ENCODE results near the gene RGS12. TPM values are rescaled to one million over a fixed set of nuclear protein-coding genes. Genes with fewer than 3 reads are reported as not detected.
A peak's percentile ranks its signal among the peaks of the same experiment; 100 is the strongest.

The RGS12 gene
- total RNA-seq (10 to 100 TPM in 1 of 2 experiments, 1 to 10 TPM in 1; 9.7 to 10.6 TPM), polyA plus RNA-seq (1 to 10 TPM in 1 of 2 donors, under 1 TPM in 1; 0.93 to 2.3 TPM)

DNA sequence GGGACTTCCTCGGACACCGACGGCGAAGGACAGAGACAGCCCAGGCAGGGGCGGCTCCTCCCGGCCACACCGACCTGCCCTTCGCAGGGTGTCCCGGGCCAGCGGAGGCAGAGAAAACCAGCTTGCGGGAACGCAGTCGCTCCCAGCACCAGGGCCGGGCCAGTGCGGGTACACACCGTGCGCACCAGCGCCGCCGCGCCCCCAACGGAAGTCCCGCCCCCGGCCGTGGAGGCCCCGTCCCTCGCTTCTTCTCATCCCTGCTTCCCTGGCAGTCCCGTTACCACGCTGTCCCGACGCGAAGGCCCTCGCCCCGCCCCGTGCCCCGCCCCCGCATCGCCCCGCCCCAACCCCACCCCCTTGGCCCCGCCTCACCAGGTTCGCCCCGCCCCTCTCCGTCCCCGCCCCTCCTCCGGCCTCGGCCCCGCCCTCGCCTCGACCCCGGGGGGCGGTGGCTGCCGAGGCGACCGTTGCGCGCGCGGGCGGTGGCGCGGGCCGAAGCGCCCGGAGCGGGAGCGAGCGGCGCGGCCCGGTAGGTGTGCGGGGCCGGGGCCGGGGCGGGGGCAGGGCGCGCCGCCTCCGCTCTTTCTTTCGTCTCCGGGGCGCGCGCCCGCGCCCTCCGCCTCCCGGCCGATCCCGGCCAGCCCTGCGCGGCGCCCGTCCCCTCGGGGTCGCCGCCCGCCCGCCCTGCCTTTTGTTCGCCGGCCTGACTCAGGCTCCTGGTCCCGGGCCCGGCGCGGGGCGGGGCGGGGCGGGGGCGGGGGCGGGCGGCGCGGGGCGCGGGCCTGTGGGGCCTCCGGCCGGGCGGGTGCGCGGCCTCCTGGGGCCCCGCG lies at the start of gene RGS12:
Gene RGS12 (plus strand): TSS at position 451 of the 830 bp plus-strand sequence. CDS start 23,150 bp downstream, outside the sequence.
- Mint-ChIP-seq H3K27ac (peak within 1 kb of the TSS; percentile 73 to 92 (median 84)), H3K27me3 (peaks cover 3 to 4% of the 10 kb centered on the region in 2 donors), H3K4me1 (peaks cover 10 to 29% (median 13%) of the 10 kb centered on the region in 4 donors), H3K9me3 (peaks cover 0 to 3% (median 0%) of the 10 kb centered on the region in 8 donors), H3K4me3 (peak within 1 kb of the TSS; percentile 87 to 93 (median 92)), H3K36me3 (peaks cover 0 to 3% of the 10 kb centered on the region in 2 donors)
- Histone ChIP-seq H3K4me3 (ENCODE audit: low read length in 2 of 2) (peak within 1 kb of the TSS; percentile 6 to 76), H3K27ac (ENCODE audit: low read depth, low read length) (peak within 1 kb of the TSS; percentile 52), H3K27me3 (ENCODE audit: insufficient read depth, low read length) (no peaks in the 10 kb centered on the region), H3K9me3 (ENCODE audit: control insufficient read depth in 1 of 2, low read length in 2 of 2) (no peaks in the 10 kb centered on the region), H3K4me1 (ENCODE audit: insufficient read depth, low read length) (peaks cover 9% of the 10 kb centered on the region), H3K36me3 (ENCODE audit: insufficient read depth, low read length) (no peaks in the 10 kb centered on the region)
- ChIA-PET POLR2A (ENCODE audit: partially characterized antibody) (interaction anchor here (1.2 to 1.5 kb wide), 2 partner anchors 11 to 96 kb away, joined by 3 to 4 read pairs; no protein-coding TSS in a partner anchor), CTCF (ENCODE audit: partially characterized antibody) (interaction anchor here (1.2 to 1.3 kb wide), 2 partner anchors 51 to 99 kb away, joined by 3 to 4 read pairs; no protein-coding TSS in a partner anchor)
- intact Hi-C loops (cut with micrococcal nuclease), result loop anchor here (1.0 to 5.0 kb wide), 3 partner anchors 10 to 1285 kb away; partner anchors contain the start of gene NELFA
- DNase-seq, result peak; percentile 76 to 89 (median 78)

DNA sequence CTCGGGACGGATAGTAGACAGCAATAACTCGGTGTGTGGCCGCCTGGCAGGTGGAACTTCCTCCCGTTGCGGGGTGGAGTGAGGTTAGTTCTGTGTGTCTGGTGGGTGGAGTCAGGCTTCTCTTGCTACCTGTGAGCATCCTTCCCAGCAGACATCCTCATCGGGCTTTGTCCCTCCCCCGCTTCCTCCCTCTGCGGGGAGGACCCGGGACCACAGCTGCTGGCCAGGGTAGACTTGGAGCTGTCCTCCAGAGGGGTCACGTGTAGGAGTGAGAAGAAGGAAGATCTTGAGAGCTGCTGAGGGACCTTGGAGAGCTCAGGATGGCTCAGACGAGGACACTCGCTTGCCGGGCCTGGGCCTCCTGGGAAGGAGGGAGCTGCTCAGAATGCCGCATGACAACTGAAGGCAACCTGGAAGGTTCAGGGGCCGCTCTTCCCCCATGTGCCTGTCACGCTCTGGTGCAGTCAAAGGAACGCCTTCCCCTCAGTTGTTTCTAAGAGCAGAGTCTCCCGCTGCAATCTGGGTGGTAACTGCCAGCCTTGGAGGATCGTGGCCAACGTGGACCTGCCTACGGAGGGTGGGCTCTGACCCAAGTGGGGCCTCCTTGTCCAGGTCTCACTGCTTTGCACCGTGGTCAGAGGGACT lies 49.6 kb upstream of the RGS12 start:
- ChIA-PET POLR2A (ENCODE audit: partially characterized antibody) (no interaction called here), CTCF (ENCODE audit: partially characterized antibody) (interaction anchor here (1.1 to 2.3 kb wide), 2 partner anchors 49 to 93 kb away, joined by 4 to 13 read pairs; no protein-coding TSS in a partner anchor)
- Histone ChIP-seq H3K27ac (ENCODE audit: low read depth, low read length) (no peak overlapping the region), H3K27me3 (ENCODE audit: insufficient read depth, low read length) (no peaks in the 10 kb centered on the region), H3K4me1 (ENCODE audit: insufficient read depth, low read length) (peaks cover 11% of the 10 kb centered on the region), H3K36me3 (ENCODE audit: insufficient read depth, low read length) (peaks cover 8% of the 10 kb centered on the region), H3K4me3 (ENCODE audit: low read length in 2 of 2) (no peak overlapping the region), H3K9me3 (ENCODE audit: control insufficient read depth in 1 of 2, low read length in 2 of 2) (no peaks in the 10 kb centered on the region)
- Mint-ChIP-seq H3K9me3 (no peaks in the 10 kb centered on the region), H3K4me1 (peaks cover 11 to 18% (median 15%) of the 10 kb centered on the region in 4 donors), H3K36me3 (peaks cover 14 to 28% of the 10 kb centered on the region in 2 donors), H3K27me3 (no peaks in the 10 kb centered on the region), H3K27ac (peak overlapping the region in 4 of 7 donors; percentile 64 to 75 (median 66)), H3K4me3 (no peak overlapping the region)
- intact Hi-C loops (cut with micrococcal nuclease), result no loop called here
- peak in 2 of 5 donors; percentile 12 to 15 for DNase-seq

DNA sequence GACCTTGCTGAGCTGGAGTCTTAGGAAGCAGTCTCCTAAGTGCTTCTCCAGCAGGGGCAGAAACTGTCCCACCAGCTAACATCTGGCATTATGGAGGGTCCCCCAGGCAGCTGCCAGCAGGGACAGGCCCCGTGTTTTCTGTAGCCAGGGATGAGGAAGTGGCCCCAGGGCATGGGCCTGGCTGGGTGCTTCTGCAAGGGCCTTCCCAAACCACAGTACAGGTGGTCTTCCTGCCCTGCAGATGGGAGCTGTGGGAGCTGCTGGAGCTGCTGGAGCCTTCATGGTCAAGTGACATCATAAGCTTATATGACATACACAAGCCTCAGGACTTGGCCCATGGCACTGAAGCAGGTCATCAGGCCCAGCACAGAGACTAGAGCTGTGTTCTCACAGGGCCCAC lies 48.8 kb upstream of the RGS12 start:
- no peaks in the 10 kb centered on the region for H3K27me3 ChIP-seq (ENCODE audit: insufficient read depth, low read length)
- H3K9me3 ChIP-seq (ENCODE audit: control insufficient read depth in 1 of 2, low read length in 2 of 2), result no peaks in the 10 kb centered on the region
- H3K4me1 ChIP-seq (ENCODE audit: insufficient read depth, low read length), result peaks cover 11% of the 10 kb centered on the region
- ChIA-PET POLR2A (ENCODE audit: partially characterized antibody) (no interaction called here), CTCF (ENCODE audit: partially characterized antibody) (interaction anchor here (0.9 to 2.3 kb wide), 5 partner anchors 41 to 93 kb away, joined by 3 to 13 read pairs (median 4); no protein-coding TSS in a partner anchor)
- intact Hi-C loops (cut with micrococcal nuclease), result no loop called here
- H3K27ac ChIP-seq (ENCODE audit: low read depth, low read length), result no peak overlapping the region
- peak overlapping the region in 2 of 7 donors; percentile 29 to 55 for H3K27ac Mint-ChIP-seq
- H3K4me3 Mint-ChIP-seq, result no peak overlapping the region
- no peaks in the 10 kb centered on the region for H3K27me3 Mint-ChIP-seq
- H3K4me1 Mint-ChIP-seq, result peaks cover 11 to 18% (median 15%) of the 10 kb centered on the region in 4 donors
- DNase-seq, result no peak
- peaks cover 8% of the 10 kb centered on the region for H3K36me3 ChIP-seq (ENCODE audit: insufficient read depth, low read length)
- peaks cover 12 to 22% of the 10 kb centered on the region in 2 donors for H3K36me3 Mint-ChIP-seq
- no peak overlapping the region for H3K4me3 ChIP-seq (ENCODE audit: low read length in 2 of 2)
- H3K9me3 Mint-ChIP-seq, result no peaks in the 10 kb centered on the region

DNA sequence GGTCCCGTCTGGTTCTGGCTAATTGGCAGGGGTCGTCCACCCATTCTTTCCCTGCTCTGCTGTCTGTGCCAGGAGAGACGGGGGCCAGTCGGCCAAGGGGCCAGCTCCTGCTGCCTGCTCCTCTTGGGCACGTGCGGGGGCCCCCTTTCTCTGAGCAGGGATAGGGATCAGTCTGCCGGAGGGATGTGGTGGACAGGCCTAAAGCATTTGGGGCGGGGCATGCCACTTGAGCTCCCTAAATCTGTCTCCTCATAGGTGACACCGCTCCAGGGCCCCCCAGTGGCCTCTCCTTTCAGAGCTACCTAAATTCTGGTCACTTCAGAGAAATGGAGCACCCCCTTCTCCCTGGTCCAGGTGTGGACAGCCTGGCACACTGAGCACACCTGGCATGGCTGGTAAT lies 48.1 kb upstream of the RGS12 start:
- H3K27ac Mint-ChIP-seq, result no peak overlapping the region
- CTCF ChIA-PET (ENCODE audit: partially characterized antibody), result interaction anchor here (1.0 to 2.3 kb wide), 4 partner anchors 45 to 52 kb away, joined by 3 to 13 read pairs (median 4); no protein-coding TSS in a partner anchor

GRCh38 chr4:3245676-3246075 lies 47.1 kb upstream of the RGS12 start:
- H3K9me3 ChIP-seq (ENCODE audit: control insufficient read depth in 1 of 2, low read length in 2 of 2), result no peaks in the 10 kb centered on the region
- Mint-ChIP-seq H3K9me3 (no peaks in the 10 kb centered on the region), H3K4me1 (peaks cover 11 to 18% (median 15%) of the 10 kb centered on the region in 4 donors), H3K4me3 (no peak overlapping the region), H3K27ac (no peak overlapping the region), H3K36me3 (peaks cover 10 to 15% of the 10 kb centered on the region in 2 donors), H3K27me3 (no peaks in the 10 kb centered on the region)
- H3K4me3 ChIP-seq (ENCODE audit: low read length in 2 of 2), result no peak overlapping the region
- no peak for DNase-seq
- CTCF ChIA-PET (ENCODE audit: partially characterized antibody), result interaction anchor here (1.1 to 2.3 kb wide), 2 partner anchors 52 to 139 kb away, joined by 3 to 13 read pairs; no protein-coding TSS in a partner anchor
- no peak overlapping the region for H3K27ac ChIP-seq (ENCODE audit: low read depth, low read length)
- intact Hi-C loops (cut with micrococcal nuclease), result no loop called here
- POLR2A ChIA-PET (ENCODE audit: partially characterized antibody), result no interaction called here
- peaks cover 3% of the 10 kb centered on the region for H3K36me3 ChIP-seq (ENCODE audit: insufficient read depth, low read length)
- peaks cover 11% of the 10 kb centered on the region for H3K4me1 ChIP-seq (ENCODE audit: insufficient read depth, low read length)
- H3K27me3 ChIP-seq (ENCODE audit: insufficient read depth, low read length), result no peaks in the 10 kb centered on the region

More for the DNA sequence above, 48.1 kb upstream of the RGS12 start:
- no peak for DNase-seq
- Mint-ChIP-seq H3K9me3 (no peaks in the 10 kb centered on the region), H3K36me3 (peaks cover 12 to 18% of the 10 kb centered on the region in 2 donors), H3K27me3 (no peaks in the 10 kb centered on the region), H3K4me1 (peaks cover 11 to 18% (median 15%) of the 10 kb centered on the region in 4 donors), H3K4me3 (no peak overlapping the region)
- no peak overlapping the region for H3K27ac ChIP-seq (ENCODE audit: low read depth, low read length)
- no peaks in the 10 kb centered on the region for H3K9me3 ChIP-seq (ENCODE audit: control insufficient read depth in 1 of 2, low read length in 2 of 2)
- peaks cover 5% of the 10 kb centered on the region for H3K36me3 ChIP-seq (ENCODE audit: insufficient read depth, low read length)
- peaks cover 11% of the 10 kb centered on the region for H3K4me1 ChIP-seq (ENCODE audit: insufficient read depth, low read length)
- POLR2A ChIA-PET (ENCODE audit: partially characterized antibody), result no interaction called here
- intact Hi-C loops (cut with micrococcal nuclease), result no loop called here
- H3K27me3 ChIP-seq (ENCODE audit: insufficient read depth, low read length), result no peaks in the 10 kb centered on the region
- no peak overlapping the region for H3K4me3 ChIP-seq (ENCODE audit: low read length in 2 of 2)

GRCh38 chr4:3246458-3247398 lies 46.1 kb upstream of the RGS12 start:
- Mint-ChIP-seq H3K27me3 (no peaks in the 10 kb centered on the region), H3K36me3 (peaks cover 0 to 10% of the 10 kb centered on the region in 2 donors), H3K27ac (peak overlapping the region in 1 of 7 donors; percentile 42), H3K9me3 (no peaks in the 10 kb centered on the region), H3K4me1 (peaks cover 11 to 18% (median 15%) of the 10 kb centered on the region in 4 donors), H3K4me3 (no peak overlapping the region)
- H3K36me3 ChIP-seq (ENCODE audit: insufficient read depth, low read length), result no peaks in the 10 kb centered on the region
- POLR2A ChIA-PET (ENCODE audit: partially characterized antibody), result no interaction called here
- peaks cover 11% of the 10 kb centered on the region for H3K4me1 ChIP-seq (ENCODE audit: insufficient read depth, low read length)
- no peaks in the 10 kb centered on the region for H3K9me3 ChIP-seq (ENCODE audit: control insufficient read depth in 1 of 2, low read length in 2 of 2)
- CTCF ChIA-PET (ENCODE audit: partially characterized antibody), result interaction anchor here (1.1 kb wide), 1 partner anchor 140 kb away, joined by 3 read pairs; no protein-coding TSS in a partner anchor
- H3K4me3 ChIP-seq (ENCODE audit: low read length in 2 of 2), result no peak overlapping the region
- intact Hi-C loops (cut with micrococcal nuclease), result no loop called here
- no peaks in the 10 kb centered on the region for H3K27me3 ChIP-seq (ENCODE audit: insufficient read depth, low read length)
- H3K27ac ChIP-seq (ENCODE audit: low read depth, low read length), result no peak overlapping the region
- DNase-seq, result no peak
